Posterior vena cava (tissue), 2 donors: ENCODE measurements around the gene DCPS. TPM values are rescaled to one million over a fixed set of nuclear protein-coding genes. Genes with fewer than 3 reads are reported as not detected.
"Not testable (repeated sequence)": the region's sequence is repeated elsewhere in the genome, so short reads cannot be mapped to it uniquely, and the experiment has no call there.

ENCODE experiments used
- DNase-seq: peaks from one replicate; pipeline ENCODE4 v3.0.0-alpha.2; 2020; ENCODE audit warnings: low spot score
- intact Hi-C, 2 donors: fragments of 100-400 bp; cut with DNase I; formaldehyde crosslinking; loops; one replicate each; pipeline versions ENCODE4 v1.14.1 to v1.14.2; 2022 to 2023
- total RNA-seq, 2 donors: library from RNA; stranded (reverse); fragmentation: NEBNext Ultra II Directional; extraction: Animal tissue kit (Norgen Biotek cat#: 25700); gene quantifications; one replicate each; pipeline ENCODE4 v1.2.1, GENCODE V29; 2021
- donor health status: DM: yes; HTN: yes; CAD: no.
- donor health status: DM: yes; HTN: yes; CAD: no.

Gene DCPS
- total RNA-seq, 2 donors from 2014 or later, result 11.3 to 14.3 TPM

DNA sequence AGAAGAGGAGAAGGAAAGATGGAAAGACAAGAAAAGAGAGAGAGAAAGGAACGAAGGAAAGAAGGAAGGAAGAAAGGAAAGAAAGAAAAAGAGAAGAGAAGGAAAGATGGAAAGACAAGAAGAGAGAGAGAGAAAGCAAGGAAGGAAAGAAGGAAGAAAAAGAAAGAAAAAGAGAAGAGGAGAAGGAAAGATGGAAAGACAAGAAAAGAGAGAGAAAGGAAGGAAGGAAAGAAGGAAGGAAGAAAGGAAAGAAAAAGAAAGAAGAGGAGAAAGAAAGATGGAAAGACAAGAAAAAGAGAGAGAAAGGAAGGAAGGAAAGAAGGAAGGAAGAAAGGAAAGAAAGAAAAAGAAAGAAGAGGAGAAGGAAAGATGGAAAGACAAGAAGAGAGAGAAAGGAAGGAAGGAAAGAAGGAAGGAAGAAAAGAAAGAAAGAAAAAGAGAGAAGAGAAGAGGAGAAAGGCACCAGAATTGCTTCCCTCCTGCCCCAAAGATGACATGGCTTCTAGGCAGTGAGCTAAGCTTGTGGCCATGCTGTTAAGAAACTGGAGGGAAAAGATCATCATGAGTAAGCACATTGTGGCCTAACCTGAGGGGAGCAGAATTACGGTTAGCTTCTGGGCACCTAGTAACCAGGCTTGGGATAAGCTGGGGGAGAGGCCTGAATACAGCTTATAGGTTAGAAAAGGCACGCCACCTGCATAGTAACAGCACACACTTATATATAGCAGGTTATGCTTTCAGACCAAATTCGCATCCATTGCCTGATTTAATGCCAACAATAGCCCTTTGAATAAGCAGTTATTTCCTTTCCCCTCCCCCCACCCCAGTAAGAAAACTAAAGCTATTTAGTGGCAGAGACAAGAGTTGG is 49.3 kb downstream of the DCPS start:
- DNase-seq, result no peak
- intact Hi-C loops, result no loop called here

DNA sequence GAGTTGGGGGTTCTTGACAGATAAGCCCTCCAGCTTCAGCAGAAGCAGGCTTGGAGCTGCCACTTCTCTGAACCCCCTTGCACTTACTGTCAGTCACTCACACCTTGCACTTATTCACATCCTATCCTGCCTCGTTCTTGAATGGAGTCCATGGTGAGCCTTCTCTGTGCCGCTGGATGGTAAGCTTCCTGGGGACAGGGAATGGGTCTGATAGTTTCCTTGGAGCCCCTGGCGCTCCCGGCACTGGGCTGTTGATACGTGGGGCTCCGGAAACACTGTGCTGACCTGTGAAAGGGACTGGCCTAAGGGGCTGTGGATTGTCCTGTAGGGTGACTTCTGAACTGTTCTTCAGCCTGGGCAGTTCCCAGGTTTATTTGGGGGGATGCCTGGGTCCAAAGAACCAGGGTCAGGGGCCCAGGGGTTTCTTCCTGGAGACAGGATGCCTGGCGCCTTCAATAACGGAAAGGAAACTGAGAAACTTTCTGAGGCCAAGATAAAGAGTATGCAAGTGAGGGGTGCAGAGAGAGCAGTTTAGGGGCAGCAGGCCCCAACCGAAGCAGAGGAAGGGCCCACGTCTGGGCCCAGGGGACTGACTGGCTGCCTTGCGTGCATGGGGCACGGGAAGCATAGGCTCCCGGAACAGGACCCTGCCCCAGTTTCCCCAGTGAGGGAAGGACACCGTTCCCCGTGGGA is 50.9 kb downstream of the DCPS start:
- peak; percentile 51 for DNase-seq
- intact Hi-C loops, result loop anchor here in 1 of 2 donors (5.0 kb wide), 1 partner anchor 73 kb away; no protein-coding TSS in a partner anchor

- intact Hi-C loops, result loop anchor here in 1 of 2 donors (5.0 kb wide), 1 partner anchor 72 kb away; no protein-coding TSS in a partner anchor
Observed at GRCh38 chr11:126355324-126355925, 51.6 kb downstream of the DCPS start, which contains the start of gene ST3GAL4. Gene ST3GAL4, plus strand, starts transcription at chr11:126355686. Its CDS starts 50,470 bp downstream, at chr11:126406156.

DNA sequence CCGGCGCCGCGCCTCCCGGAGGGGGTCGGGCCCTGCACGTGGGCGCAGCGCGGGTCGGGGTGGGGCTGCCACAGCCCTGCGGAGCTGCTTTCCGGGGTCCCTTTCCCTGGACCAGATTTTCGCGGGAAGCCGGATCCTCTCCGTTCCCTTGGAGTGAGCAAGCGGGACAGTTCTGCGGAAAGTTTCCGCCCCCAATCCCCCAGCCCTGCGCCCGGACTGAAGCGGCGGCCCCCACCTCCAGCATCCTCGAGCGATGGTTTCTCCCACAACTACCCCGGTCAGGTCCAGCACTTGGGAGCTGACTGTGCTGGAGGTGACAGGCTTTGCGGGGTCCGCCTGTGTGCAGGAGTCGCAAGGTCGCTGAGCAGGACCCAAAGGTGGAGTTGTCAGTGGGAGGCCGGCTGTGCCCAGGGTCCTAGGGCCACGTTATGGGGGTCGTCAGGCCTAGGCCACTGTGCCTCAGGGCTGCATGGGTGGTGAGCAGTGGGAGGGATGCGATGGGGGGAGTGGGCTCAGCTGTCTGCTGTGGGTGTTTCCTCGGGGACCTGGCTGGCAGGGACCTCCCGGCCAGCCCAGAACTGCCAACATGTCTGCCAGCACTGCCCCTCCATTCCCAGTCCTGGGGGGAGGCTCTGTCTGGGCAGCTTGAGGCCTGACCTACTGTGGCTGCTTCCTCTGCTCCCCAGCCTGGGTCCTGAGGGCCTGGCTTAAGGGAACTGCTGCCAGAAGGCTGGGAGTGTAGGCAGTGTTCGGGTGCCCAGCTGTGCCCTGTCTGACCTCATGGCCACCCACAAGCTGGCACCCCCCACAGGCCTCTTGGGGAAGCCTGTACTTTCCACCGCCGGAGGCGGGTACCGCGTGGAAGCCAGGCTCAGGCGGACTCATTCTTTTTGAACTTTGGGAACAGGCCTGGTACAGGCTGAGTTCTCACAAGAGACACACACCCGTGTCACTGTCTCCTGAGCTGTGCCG is 52.4 kb downstream of the DCPS start:
- peak; percentile 84 for DNase-seq
- intact Hi-C loops, result loop anchor here in 1 of 2 donors (5.0 kb wide), 1 partner anchor 71 kb away; no protein-coding TSS in a partner anchor

More at GRCh38 chr11:126355324-126355925, 51.6 kb downstream of the DCPS start, which contains the start of gene ST3GAL4:
- peak; percentile 95 for DNase-seq

DNA sequence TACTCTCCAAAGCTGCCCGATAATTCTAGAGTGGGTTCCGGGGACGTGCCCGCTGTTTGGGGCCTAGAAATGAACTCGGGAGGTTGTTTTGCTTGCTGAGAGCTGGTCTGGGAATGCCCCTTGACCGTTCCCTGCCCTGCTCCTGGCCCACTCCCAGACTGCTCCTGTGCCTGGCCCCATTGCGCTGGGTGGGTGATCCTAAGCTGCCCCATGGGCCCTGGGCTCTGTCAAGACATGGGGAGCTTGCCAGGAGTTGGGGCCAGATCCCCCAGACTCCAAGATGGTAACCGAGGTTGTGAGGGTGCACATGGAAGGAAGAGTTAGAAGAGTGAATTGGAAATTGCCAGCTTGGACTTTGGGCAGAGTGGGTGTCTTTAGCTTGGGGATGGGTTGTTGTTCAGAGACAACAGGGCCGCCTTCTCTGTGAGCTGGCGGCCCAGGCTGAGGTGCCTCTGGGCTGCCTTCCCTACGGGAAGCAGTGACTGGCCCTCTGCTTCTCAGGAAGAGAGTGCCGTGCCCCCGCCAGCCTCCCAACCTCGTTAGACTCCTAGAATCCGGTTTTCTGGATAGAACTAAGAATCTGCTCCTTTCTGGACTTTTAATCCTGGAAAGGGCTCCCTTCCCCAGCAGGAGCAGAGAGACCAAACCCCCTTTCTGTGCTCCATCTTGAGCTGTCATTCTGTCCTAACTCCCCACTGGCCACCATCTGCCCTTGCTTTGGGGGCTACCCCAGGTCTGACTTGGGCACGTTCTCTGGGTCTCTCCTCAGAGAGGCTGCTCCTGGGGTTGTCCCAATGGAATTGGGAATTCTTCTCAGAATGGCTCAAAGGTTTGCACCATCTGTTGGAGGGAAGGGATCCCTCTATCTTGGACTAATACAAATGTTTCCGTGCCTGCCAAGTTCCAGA is 53.4 kb downstream of the DCPS start:
- peak; percentile 80 for DNase-seq
- intact Hi-C loops, result loop anchor here in 1 of 2 donors (5.0 kb wide), 1 partner anchor 70 kb away; no protein-coding TSS in a partner anchor

DNA sequence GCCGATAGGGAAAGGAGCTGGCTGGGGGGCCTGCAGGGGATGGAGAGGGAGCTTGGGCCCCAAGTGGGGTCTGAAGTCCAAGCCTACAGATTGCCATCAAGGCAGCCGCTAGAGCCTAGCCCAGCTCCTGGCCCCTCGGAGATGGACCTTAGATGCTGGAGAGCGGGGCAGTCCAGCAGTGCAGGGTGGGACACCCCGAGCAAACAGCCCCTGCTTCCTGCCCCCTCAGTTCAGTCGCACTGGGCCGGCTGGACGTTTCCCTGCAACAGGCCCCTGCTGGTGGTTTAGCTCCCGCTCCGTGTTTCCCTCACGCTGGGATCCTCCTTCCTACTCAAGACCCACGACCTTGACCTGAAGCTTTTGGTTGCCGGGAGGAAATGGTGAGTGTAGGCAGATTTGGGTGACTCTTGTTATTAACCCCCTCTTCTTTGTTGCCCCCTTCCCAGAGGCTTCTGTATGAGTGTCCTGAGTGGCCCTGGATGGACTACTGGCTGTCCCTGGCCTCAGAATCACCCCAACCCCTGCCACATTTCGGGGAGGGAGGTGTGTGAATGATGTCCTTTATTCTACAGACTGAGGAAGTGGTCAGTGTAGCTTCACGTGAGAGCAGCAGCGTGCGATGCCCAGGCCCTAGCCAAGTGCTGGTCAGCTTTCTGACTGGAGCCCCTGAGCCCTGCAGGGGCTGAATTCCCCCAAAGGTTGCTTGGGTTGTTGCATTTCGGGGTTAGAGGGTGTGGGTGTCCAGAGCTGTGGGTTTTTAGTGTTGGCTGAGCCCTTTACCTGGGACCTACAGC is 54.3 kb downstream of the DCPS start:
- DNase-seq, result peak; percentile 75
- intact Hi-C loops, result loop anchor here in 1 of 2 donors (5.0 kb wide), 1 partner anchor 69 kb away; no protein-coding TSS in a partner anchor

DNA sequence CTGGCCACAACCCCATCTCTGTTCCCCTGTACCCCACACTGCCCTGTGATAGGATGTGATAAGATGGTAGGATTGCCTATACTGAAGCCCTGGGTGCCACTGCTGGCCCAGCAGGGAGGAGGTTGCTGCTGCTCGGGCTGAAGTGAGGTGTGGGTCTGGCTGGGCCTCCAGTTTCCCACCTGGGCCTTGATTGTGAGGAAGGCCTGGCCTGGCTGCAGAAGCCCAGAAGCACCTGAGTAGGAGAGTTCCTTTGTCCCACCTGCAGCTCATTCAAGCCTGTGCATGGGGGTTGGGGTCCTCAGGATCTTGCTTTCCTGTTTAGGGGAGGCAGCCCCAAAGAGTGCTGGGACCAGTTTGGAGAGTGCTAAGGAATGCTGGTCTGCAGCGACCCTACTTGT is 54.9 kb downstream of the DCPS start:
- DNase-seq, result peak; percentile 40
- intact Hi-C loops, result loop anchor here in 1 of 2 donors (5.0 kb wide), 1 partner anchor 69 kb away; no protein-coding TSS in a partner anchor

- intact Hi-C loops, result loop anchor here in 1 of 2 donors (5.0 kb wide), 1 partner anchor 68 kb away; no protein-coding TSS in a partner anchor
- peak; percentile 93 for DNase-seq
Observed at GRCh38 chr11:126359431-126360048, 55.7 kb downstream of the DCPS start.

GRCh38 chr11:126360049-126360446 is 56.2 kb downstream of the DCPS start:
- no peak for DNase-seq
- intact Hi-C loops, result no loop called here

- peak; percentile 62 for DNase-seq
- intact Hi-C loops, result no loop called here
Observed at GRCh38 chr11:126361400-126361799, 57.5 kb downstream of the DCPS start.

- intact Hi-C loops, result no loop called here
- DNase-seq, result peak; percentile 49
Observed at GRCh38 chr11:126362879-126363655, 59.2 kb downstream of the DCPS start.

DNA sequence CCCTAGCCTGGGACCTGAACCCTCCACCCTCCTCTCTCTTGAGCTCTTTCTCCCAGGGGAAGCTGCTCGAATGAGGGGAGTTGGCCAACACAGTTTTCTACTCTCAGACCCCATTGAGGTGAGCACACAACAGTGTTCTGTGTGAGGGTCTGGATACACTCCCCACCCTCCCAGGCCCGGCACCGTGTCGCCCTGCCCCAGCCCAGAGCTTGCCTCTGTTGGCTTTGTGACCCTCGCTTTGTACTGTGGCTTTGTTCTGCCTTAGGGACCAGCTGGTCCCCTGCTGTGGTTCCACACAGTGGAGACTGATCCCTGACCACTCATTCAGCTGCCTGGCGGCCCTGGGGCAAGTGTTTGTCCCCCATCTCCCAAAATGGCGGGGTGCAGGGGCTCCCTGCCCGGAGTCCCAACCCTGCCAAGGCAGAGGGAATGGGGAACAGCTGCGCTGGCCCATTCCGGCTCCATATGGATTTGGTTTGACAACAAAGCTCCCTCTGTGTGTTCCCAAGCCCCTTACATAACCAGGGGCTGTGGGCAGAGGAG is 59.9 kb downstream of the DCPS start:
- intact Hi-C loops, result no loop called here
- peak; percentile 74 for DNase-seq

GRCh38 chr11:126364735-126365134 is 60.9 kb downstream of the DCPS start:
- DNase-seq, result peak; percentile 1
- intact Hi-C loops, result not testable (repeated sequence)

DNA sequence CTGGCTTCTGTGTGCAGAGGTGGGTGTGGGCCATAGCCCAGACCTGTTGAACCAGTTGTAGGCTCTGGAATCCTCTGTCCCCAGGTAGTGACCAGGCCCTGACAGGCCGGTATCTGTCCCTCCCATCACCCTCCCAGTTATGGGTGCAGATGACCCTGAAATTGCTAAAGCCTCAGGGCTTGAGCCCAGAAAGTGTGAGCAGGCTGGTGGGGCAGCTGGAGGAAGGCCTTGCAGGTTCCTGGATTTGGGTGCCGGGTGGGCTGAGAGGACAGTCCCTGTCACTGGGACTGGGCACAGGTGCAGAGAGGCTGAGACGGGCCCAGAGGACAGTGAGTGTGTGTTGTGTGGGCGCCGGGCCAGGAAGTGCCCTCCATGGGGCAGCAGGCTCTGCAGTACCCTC is 61.6 kb downstream of the DCPS start:
- intact Hi-C loops, result not testable (repeated sequence)
- DNase-seq, result peak; percentile 70
